Measurements from ENCODE around the gene KIF25.
"Not testable (repeated sequence)": the region's sequence is repeated elsewhere in the genome, so short reads cannot be mapped to it uniquely, and the experiment has no call there.

Gene KIF25

DNA sequence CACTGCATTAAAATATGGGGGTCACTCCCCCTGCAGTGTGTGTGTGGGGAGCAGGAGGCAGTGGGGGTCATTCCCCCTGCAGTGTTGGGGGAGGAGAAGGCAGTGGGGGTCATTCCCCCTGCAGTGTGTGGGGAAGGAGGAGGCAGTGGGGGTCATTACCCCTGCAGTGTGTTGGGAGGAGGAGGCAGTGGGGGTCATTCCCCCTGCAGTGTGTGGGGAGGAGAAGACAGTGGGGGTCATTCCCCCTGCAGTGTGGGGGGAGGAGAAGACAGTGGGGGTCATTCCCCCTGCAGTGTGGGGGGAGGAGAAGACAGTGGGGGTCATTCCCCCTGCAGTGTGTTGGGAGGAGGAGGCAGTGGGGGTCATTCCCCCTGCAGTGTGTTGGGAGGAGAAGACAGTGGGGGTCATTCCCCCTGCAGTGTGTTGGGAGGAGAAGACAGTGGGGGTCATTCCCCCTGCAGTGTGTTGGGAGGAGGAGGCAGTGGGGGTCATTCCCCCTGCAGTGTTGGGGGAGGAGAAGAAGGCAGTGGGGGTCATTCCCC lies 21.3 kb upstream of the KIF25 start:
- DNase-seq = not testable (repeated sequence)

DNA sequence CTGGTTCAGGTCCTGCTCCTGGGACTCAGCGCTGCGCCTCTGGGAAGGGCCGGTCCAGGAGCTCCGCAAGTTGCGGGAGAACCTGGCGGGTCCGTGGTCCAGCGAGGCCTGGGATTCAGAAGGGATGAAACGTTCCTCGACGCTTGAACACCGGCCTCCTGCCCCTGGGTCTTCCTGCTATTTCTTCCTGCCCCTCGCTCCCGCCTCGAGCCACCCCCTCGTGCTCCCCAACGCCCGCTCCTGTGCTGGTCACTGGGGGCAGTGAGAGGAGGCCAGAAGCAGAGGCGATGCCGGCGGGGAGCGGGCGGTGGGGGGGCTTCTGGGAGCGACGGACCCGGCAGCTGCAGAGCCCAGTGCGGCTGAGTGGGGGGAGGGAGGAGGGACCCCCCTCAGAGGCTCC lies 20.8 kb upstream of the KIF25 start:
- DNase-seq = no peak

DNA sequence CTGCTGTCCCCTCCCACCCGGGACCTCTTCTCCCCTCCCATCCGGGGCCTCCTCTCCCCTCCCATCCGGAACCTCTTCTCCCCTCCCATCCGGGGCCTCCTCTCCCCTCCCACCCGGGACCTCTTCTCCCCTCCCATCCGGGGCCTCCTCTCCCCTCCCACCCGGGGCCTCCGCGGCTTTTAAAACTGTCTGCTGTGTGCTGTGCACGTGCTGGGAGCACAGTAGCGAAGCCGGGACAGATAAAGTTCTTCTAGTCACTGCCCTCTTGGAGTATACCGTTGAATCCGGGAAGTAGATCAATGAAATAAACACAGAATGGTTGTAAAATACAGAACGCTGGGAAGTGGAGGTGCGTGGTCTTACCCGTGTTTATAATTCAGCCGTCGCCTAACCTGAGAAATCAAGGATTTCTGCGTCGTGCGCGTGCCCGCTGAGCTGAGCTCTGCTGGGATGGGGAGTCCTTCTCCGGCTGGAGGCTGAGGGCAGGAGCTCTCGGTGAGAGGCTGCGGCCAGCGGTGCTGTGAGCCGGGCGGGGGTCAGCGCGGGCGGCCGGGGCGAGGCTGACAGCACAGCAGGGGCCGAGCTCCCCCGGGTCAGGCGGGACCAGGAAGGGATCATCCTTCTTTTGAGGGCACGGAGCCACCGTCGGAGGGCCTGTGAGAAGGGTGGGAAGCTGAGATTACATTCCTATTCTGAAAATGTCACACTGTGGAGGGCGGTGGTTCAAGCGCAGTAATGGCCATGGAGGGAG lies 19.6 kb upstream of the KIF25 start:
- DNase-seq = no peak

DNA sequence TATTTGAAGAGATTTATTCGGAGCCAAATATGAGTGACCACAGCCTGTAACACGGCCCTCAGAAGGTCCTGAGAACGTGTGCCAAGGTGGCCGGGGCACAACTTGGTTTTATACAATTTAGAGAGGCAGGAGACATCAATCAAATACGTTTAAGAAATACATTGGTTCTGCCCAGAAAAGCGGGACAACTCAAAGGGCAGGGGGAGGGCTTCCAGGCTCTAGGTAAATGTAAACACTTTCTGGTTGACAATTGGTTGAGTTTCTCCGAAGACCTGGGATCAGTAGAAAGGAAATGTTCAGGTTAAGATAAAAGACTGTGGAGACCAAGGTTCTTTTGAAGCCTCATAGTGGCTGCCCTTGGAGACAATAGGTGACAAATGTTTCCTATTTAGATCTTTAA lies 18.9 kb upstream of the KIF25 start:
- DNase-seq = no peak

DNA sequence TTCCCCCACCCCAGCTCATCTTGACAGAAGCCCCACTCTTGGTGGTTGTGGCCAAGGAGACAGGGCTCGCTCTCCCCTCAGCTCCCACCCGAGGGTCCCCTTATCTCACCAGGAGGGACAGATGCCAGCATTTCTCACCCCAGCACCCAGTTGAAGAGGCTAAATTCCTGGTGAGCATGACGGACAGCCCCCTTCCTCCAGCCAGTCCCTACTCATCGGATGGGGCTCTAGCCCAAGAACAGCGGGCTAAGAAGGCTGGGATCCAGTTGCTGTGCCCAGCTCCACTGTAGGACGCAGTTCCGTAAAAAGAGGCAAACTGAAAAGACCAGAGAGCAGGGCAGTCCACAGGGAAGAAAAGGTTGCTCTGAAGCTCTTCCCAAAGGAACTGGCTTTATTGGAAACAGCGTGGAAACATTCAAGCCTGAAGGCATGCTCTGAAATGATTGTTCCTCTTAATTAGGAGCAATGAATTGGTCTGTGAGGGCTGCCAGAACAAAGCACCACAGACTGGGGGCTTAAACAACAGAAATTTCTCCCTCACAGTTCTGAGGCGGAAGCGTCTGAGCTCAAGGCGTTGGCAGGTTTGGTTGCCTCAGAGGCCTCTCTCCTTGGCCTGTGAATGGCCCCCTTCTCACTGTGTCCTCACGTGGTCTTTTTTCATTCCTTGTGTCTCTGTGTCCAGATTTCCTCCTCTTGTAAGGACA lies 17.9 kb upstream of the KIF25 start:
- no peak for DNase-seq

DNA sequence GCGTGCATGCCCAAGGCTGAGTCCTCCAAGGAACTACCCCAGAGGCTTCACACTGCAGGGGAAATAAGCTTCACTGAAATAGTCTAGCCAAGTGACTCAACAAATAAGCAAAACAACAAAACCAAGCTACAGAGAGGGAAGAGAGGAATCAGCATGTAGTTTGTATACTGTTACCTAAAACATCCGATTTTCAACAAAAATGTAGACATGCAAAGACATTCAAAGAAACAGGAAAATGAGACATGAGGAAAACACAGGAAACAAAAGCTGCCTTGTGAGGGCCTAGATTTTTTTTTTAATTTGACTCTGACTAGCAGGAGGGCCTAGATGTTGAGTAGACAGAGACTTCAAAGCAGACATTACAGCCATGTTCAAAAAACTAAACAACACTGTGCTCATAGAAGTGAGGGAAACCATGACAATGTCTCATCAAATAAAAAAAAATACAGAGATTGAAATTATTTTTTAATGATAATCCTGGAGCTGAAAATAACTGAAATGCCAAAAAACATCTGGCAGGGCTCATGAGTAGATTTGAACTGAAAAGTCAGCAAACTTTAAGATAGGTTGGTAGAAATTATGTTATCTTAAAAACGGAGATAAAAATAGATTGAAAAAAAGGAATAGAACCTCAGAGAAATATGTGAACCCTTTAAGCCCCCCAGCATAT lies 16.4 kb upstream of the KIF25 start:
- no peak for DNase-seq

DNA sequence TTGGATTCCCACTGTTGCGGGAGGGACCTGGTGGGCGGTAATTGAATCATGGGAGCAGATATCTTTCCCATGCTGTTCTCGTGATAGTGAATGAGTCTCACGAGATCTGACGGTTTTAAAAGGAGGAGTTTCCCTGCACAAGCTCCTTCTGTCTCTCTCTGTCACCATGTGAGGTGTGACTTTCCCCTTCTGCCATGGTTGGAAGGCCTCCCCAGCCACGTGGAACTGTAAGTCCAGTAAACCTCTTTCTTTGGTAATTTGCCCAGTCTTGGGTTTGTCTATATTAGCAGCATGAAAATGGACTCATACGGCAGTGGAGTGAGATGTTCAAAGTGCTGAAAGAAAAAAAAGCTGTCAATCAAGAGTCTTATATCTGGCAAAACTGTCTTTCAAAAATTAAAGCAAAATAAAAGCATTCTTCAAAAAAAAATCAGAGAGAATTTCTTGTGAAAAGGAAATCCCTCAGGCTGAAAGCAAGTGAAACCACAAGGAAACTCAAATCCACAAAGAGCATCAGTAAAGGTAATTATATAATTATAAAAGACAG lies 15.5 kb upstream of the KIF25 start:
- no peak for DNase-seq

DNA sequence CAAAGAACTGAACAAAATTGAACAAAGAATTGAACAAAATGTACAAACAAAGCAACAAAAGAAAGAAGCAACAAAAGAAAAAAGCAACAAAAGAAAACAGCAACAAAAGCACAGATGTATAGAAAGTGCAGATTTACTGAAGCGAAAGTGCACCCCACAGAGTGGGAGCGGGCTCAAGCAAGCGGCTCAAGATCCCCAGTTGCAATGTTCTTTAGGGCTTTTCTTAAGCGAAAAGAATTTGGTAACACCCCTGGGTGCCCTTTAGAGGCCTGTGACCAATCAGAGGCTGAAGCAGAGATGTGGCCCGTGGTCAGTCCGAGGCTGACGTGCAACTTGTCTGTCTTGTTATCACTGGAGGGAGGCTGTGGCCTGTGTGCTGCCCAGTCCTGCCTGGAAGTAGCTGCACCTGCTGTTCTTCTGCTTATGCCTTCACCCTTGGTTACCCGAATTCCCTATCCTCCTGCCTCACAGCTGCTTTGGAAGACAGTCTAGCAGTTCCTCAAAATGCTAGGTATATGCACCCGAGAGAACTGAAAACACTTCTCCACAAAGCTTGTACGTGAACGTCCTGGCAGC lies 13.2 kb upstream of the KIF25 start:
- DNase-seq = no peak

DNA sequence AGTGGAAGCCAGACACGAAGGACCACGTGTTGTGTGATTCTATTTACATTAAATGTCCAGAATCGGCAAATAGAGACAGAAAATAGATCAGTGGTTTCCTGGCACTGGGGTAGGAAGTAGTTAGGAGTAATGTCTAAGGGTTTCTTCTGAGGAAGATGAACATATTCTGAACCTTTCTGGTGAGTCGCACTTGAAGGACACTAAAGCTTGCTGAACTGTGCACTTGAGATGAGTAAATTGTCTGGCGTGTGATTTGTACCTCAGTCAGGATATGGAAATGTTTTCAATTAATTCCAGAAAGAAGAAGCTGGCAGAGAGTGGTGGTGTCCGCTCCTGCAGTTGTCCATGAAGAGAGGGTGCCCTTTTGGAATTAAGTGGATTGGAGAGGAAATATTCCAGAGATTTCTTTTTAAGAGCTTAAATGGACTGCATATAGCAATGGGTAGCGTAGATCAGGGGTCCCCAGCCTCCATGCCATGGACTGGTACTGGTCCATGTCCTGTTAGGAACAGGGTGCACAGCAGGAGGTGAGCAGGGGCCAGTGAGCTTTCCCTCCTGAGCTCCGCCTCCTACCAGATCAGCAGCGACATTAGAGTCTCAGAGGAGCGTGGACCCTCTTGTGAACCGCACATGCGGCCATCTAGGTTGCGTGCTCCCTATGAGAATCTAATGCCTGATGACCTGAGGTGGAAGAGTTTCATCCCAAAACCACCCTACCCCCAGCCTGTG lies 12.4 kb upstream of the KIF25 start:
- no peak for DNase-seq

DNA sequence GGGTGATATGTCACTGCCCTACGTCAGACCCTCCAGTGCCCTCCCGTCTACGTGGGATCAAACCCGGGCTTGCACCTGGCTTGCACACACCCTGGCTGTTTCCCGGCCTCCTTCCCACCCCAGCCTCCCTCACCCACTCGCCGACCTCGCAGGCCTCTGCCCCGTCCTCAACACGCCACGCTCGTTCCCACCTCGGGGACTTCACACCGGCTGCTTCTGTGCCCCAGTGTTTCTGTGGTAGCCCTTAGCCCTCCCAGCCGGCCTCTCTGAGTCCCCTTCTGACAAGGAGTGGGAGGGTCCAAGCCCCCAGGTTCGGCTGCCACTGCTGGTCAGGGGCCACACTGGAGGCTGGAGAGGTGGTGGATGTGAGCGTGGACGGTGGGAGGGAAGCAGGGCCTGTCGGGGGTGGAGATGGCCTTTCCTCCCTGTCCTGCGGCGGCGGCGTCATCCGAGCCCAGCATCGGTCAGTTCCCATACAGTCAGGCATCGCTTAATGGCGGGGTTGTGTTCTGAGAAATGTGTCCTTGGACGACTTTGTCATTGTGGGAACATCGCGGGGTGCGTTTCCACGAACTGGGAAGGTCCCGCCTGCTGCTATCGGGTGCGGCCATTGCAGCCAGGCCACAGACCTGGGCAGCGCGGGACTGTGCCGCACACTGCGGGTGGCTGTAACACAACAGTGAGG lies 11.4 kb upstream of the KIF25 start:
- no peak for DNase-seq

DNA sequence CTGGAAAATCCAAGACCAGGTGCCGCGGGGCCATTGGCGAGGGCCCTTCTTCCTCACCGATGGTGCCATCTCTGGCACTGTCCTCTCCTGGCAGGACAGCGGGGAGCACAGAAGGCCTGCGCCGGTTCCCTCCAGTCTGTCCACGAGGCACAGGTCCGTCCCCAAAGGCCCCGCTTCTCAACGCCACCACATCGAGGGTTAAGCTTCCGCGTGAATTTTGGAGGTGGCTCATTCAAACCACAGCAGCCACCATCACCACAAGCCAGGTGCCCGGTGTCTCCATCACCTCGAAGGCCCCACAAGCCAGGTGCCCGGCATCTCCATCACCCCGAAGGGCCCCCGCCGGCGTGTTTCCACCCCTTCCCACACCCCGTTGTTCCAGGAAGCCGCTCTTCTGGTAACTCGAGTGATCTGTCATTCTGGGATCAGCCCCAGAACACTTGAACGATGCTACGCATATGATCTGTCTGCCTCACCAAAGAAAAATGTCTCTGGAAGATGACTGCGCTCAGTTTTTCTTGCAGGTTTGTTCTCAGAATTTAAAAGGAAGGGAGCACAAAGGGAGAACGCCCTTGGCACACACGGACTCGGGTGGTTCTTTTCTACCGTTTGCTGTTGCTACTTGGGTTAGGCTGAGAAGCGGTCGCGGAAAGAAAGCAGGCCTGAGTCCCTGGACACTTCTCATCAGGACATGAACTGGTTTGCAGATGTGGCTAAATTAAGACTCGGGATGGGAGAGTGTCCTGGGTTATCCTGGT lies 9.9 kb upstream of the KIF25 start:
- no peak for DNase-seq

DNA sequence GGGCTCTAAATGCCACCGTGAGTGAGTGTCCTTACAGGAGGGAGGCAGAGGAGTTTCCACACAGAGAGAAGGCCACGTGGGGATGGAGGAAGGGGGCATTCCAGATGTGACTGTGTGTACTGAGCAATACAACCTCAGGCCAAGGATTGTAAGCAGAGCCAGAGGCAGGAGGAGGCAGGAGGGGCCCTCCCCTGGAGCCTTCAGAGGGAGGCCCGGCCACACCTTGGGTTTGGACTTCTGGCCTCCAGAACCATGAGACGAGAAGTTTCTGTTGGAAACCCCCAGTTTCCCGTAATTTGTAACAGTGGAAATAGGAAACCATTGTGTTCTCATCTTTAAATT lies 9.3 kb upstream of the KIF25 start:
- no peak for DNase-seq

DNA sequence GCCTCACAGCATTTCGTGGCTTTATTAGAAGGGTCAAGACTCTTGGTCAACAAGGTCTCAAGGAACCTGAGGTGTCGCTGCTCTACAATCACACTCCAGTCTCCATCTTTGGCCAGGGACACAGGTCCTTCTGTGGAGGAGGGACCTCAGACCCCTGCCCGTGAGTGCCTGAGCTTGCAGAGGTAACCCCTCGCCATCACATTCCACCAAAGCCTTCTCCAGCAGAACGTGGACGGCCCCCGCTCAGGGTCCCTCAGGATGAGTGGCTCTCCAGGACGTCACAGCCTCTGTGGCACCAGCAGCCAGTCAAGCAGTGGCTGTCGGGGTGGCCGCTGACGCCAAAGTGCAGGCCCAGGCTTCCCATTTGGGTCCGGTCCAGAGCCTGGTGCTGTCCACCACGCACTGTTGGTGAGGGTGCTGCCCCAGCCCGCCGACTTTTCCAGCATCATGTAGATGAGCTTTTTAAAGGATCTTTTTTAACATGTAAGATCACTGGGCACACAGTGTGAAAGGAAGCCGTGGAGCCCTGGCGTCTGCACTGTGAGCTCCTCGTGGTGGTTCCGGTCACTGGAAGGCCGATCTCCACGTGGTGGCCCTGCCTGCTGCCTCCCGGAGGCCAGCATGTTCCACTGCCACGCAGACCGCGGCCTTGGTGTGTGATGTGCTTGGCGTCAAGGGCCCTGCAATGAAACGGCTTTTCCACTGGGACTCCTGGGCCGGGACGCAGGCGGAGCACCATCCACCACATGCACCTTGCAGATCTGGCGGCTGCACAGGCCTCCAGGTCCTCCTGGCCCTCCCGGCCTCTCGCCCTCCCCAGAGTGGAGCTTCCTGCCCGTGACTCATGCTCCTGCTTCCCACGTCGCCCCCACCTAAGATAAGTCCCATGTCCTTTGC lies 8.3 kb upstream of the KIF25 start:
- DNase-seq = no peak

DNA sequence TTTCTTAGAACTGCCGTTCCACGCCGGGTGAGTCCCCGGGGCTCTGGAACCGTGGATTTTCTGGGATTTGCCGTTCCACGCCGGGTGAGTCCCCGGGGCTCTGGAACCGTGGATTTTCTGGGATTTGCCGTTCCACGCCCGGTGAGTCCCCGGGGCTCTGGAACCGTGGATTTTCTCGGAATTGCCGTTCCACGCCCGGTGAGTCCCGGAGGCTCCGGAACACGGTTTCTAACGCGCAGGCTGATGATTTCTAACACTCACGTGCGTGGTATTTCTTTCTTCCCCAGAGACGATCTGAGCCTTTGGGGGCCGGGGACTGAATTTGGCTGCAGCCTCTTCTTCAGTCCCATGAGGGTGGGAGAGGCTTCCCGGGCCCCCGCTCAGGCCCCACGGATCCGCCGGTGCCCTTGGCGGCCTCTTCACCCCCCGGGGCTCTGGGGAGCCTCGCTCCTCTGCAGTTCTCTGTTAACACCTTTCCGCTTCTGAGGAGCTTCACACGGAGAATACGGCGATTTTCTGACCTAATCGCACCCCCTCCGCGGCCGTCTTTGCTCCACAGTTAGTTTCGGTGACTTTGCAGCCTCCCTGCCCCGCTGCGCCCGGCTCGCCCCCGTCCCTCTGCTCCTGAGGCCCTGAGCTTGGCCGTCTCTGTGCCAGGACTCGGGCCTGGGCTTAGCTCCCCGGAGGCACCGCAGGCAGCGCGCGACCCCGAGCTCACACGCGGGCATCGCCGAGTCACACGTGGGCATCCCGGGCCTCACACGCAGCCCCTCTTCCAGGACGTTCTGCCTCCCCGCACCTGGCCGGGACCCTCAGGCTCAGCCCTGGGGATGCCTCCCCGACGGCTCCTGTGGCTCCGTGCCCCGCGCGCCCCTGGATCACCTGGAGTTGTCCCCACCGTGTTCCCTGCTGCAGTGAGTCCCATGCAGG lies 7.2 kb upstream of the KIF25 start:
- no peak for DNase-seq

DNA sequence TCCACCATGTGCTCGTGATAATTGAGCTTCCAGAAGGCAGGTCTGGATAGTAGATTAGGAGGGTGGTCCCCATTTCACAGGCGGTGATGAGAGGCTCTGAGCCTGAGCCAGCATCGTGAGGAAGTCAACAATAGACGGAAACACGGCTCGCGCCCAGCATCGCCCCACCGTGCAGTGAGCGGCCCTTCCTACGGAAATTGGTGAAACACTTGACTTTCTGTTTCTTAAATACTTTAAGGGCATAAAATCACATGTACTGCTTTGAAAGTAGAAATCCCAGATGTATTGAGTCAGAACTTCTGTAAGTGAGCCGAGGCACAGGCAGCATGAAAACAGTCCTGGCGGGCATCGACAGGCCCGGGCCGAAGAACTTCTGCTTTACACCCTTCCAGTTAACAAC lies 4.3 kb upstream of the KIF25 start:
- DNase-seq = no peak

DNA sequence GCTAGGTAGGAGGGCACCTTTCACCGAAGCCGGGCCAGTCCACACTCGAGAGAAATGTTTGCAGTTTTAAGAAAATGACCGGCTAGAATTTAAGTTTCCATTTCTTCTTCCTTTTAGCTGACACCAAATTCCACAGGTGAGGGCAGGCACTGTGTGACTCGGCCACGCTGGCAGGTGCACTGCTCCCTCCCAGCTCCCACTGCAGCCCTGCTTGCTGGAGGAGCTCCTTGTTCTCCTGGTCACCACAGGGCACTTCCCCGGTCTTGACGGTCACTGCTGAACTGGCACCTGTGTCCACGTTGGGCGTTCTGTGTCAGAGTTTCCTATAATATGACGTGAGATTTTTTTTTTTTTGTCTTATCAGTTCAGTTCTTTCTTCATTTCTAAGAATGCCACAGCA lies 3.6 kb upstream of the KIF25 start:
- DNase-seq = no peak

DNA sequence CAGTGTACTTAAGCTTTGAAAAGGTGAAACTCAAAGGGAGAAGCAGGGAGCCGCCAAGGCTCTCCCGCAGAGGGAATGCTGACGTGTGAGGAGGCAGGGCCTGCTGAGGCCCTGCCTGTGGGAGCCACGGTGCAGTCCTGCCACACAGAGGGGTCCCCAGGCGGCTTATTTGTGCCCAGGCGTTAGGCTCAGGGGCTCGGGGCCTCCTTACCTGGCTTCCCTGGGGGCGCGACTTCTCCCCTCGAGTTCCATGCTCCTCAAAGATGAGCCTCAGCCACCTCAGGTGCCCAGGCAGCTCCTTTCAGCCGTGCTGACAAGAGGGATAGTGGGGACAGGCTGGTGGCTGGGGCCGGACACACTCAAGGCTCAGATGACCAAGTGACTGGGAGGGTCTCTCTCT lies 2.2 kb upstream of the KIF25 start:
- DNase-seq = no peak

DNA sequence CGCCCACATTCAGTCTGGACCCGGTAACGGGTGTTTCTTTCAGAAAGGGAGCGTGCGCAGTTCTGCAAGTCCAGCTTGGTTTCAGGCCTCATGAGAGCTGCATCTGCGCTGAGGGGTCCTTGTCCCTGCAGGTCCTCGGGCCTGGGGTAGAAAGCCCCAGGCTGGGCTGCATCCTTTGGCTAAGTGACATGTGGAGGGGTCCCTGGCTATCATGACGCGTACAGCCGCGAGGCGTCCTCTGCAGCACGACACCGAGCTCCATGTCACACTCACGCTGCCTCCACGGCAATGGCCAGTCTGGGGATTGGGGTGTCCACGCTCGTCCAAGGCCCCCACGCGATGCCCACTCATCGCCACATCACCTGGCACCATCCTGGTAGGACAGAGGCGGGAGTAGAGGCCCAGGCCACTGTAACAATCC lies 1.7 kb upstream of the KIF25 start:
- DNase-seq = no peak

Data from NCI-H1694 (cell line).